Measurements from ENCODE around the gene RTKN2.

- TF ChIP-seq POLR2A (IDR thresholded peaks at IDR 0.05) = no peak
- no peak for TF ChIP-seq CTCF (IDR thresholded peaks at IDR 0.05)
Measured at GRCh38 chr10:62237966-62238365, 30.7 kb downstream of the RTKN2 start.
